ENCODE measurements around the gene PFN2.

DNA sequence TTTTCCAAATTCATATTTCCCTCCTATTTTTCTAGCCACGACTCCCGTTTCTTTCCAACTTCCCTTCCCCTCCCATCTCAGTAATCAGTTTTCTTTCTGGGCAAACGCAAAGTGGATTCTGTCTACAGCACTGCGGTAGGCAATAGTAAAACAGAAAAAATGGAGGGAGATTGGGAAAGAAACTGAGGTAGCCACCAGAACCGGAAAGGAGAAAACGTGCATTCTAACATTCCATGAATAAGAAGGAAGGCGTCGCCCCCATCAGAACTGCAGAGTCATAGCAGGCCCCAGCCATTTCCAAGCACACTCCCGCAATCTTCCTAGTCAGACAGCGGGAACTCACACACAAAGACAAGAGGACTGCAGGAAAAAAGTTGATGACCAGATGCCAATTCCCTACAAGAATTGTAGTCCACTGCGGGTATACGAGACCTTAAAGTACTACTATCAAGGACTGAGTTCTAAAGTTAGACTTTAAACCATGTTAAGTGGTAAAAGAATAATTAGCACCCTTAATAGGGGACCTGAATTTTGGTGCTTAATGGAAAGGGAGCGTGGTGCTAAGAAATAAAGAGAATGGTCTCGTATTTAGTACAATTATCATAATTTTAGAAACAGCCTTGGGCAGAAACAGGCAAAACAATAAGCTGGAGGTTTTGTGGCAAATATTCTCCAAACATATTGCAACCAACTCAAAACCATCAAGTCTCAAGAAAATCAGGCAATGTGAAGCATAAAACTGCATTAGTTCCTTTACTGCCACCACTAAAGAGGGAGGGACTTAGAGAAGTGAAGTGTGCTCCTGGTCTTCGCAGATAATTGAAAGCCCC is 1.4 kb downstream of the PFN2 start:
- TF ChIP-seq, protein P1, sequence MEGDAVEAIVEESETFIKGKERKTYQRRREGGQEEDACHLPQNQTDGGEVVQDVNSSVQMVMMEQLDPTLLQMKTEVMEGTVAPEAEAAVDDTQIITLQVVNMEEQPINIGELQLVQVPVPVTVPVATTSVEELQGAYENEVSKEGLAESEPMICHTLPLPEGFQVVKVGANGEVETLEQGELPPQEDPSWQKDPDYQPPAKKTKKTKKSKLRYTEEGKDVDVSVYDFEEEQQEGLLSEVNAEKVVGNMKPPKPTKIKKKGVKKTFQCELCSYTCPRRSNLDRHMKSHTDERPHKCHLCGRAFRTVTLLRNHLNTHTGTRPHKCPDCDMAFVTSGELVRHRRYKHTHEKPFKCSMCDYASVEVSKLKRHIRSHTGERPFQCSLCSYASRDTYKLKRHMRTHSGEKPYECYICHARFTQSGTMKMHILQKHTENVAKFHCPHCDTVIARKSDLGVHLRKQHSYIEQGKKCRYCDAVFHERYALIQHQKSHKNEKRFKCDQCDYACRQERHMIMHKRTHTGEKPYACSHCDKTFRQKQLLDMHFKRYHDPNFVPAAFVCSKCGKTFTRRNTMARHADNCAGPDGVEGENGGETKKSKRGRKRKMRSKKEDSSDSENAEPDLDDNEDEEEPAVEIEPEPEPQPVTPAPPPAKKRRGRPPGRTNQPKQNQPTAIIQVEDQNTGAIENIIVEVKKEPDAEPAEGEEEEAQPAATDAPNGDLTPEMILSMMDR (IDR thresholded peaks at IDR 0.05) = no peak
- no peak for TF ChIP-seq POLR2A (IDR thresholded peaks at IDR 0.05)
